Measurements from ENCODE around the gene CBX8. TPM values are rescaled to one million over a fixed set of nuclear protein-coding genes. Genes with fewer than 3 reads are reported as not detected.

Gene CBX8
- total and polyA plus RNA-seq, 2 of the 13 experiments (the other 11 are each of a cell fraction or from before 2014, with no cell fraction given) = 0.34 to 12.6 TPM

DNA sequence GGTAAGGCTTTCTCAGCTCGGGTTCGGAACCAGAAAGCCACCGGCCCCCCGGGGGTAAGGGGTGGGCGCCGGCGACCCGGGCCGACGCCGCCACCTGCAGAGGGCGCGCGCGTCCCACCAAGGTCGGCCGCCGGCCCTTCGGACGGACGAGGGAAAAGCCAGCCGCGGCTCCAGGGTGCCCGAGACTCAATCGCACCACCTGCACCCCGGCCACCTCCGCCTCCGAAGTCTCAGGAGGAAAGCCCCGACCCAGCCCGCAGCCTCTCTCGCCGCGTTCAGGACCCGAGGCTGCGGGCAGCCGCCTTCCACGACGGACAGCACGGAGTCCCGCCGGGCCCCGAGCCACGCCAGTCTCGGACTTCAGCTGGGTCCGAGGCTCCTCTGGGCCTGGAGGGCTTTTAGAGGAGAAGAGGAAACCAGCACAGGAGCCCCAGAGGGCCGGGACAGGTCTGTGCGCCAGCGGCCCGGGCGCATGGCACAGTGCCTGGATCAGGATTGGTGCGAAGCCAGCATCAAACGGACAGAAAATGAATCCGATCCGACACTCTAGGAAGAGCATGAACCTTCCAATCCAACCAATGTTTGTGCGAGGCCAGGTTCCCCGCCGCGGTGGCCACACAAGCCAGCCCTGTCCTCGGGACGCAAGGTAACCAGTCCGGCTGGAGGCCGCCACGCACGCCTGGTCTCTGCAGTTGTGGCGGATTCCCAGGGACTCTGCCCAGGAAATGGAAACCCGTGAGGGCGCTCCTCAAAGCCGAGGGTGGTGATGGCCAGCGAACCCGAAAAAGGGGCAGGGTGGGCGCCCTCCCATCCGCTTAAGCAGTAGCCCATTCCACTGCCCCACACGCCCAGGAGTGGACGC, 6.7 kb downstream of the CBX8 start (continued):
- no peak for TF ChIP-seq NONO (IDR thresholded peaks at IDR 0.05)
- TF ChIP-seq NONO (CRISPR knock-in tag; conservative IDR thresholded peaks at IDR 0.05) = no peak
- TF ChIP-seq ZNF710 (CRISPR knock-in tag; IDR thresholded peaks at IDR 0.05; ENCODE audit: borderline replicate concordance) = peak; percentile 52
- 0 out of 2 replicates have a peak, but pooled peaks have one; percentile 37 for TF ChIP-seq HBP1 (CRISPR knock-in tag; IDR thresholded peaks at IDR 0.05; ENCODE audit: low read depth)
- TF ChIP-seq NRL (CRISPR knock-in tag; IDR thresholded peaks at IDR 0.05; ENCODE audit: borderline replicate concordance) = 0 out of 2 replicates have a peak, but pooled peaks have one; percentile 13
- peak; percentile 9; the same call in 1 of the 2 replicates for TF ChIP-seq HIVEP1 (CRISPR knock-in tag; IDR thresholded peaks at IDR 0.05)
- TF ChIP-seq KDM2A (CRISPR knock-in tag; IDR thresholded peaks at IDR 0.05; ENCODE audit: borderline replicate concordance, low read depth) = 0 out of 2 replicates have a peak, but pooled peaks have one; percentile 21
- TF ChIP-seq ZNF703 (CRISPR knock-in tag; IDR thresholded peaks at IDR 0.05; ENCODE audit: borderline replicate concordance) = 0 out of 2 replicates have a peak, but pooled peaks have one; percentile 44
- no peak for TF ChIP-seq SMYD3 (CRISPR knock-in tag; IDR thresholded peaks at IDR 0.05)
- TF ChIP-seq CREM (IDR thresholded peaks at IDR 0.05) = no peak
- TF ChIP-seq CREM (CRISPR knock-in tag; IDR thresholded peaks at IDR 0.05) = 0 out of 2 replicates have a peak, but pooled peaks have one; percentile 11
- TF ChIP-seq, protein P1, sequence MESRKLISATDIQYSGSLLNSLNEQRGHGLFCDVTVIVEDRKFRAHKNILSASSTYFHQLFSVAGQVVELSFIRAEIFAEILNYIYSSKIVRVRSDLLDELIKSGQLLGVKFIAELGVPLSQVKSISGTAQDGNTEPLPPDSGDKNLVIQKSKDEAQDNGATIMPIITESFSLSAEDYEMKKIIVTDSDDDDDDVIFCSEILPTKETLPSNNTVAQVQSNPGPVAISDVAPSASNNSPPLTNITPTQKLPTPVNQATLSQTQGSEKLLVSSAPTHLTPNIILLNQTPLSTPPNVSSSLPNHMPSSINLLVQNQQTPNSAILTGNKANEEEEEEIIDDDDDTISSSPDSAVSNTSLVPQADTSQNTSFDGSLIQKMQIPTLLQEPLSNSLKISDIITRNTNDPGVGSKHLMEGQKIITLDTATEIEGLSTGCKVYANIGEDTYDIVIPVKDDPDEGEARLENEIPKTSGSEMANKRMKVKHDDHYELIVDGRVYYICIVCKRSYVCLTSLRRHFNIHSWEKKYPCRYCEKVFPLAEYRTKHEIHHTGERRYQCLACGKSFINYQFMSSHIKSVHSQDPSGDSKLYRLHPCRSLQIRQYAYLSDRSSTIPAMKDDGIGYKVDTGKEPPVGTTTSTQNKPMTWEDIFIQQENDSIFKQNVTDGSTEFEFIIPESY (CRISPR knock-in tag; IDR thresholded peaks at IDR 0.05) = peak; percentile 96
- TF ChIP-seq JARID2 (CRISPR knock-in tag; IDR thresholded peaks at IDR 0.05; ENCODE audit: insufficient replicate concordance) = no peak
- TF ChIP-seq NR2F2 (IDR thresholded peaks at IDR 0.05; ENCODE audit: borderline replicate concordance, low read depth) = no peak
- TF ChIP-seq ZNF850 (CRISPR knock-in tag; conservative IDR thresholded peaks at IDR 0.05) = no peak
- peak; percentile 88 for TF ChIP-seq ZNF687 (CRISPR knock-in tag; IDR thresholded peaks at IDR 0.05)
- TF ChIP-seq ZNF235 (CRISPR knock-in tag; IDR thresholded peaks at IDR 0.05; ENCODE audit: borderline replicate concordance) = 0 out of 2 replicates have a peak, but pooled peaks have one; percentile 69
- TF ChIP-seq ZNF577 (CRISPR knock-in tag; IDR thresholded peaks at IDR 0.05; ENCODE audit: borderline replicate concordance, low read depth) = no peak

Data from HepG2 (cell line).